Loucy (cell line): ENCODE results near the gene NOXO1.

Experiments
- CTCF ChIP-seq: fragments of 200-600 bp; sonication (generic); conservative IDR thresholded peaks from 2 replicates; pipeline ENCODE4 v1.5.1; 2014; ENCODE audit warnings: mild to moderate bottlenecking, antibody characterized with exemption, low read length
- EZH2phosphoT487 ChIP-seq: fragments of 200-600 bp; IDR thresholded peaks from 2 replicates; pipeline ENCODE4 v1.6.1; 2018; ENCODE audit warnings: antibody characterized with exemption, mild to moderate bottlenecking, moderate library complexity, borderline replicate concordance

- TF ChIP-seq CTCF (no peak), EZH2phosphoT487 (no peak)
Observed at GRCh38 chr16:1997494-1998359, 16.5 kb upstream of the NOXO1 start.
